Measurements from ENCODE around the gene WEE2. TPM values are rescaled to one million over a fixed set of nuclear protein-coding genes. Genes with fewer than 3 reads are reported as not detected.
A peak's percentile ranks its signal among the peaks of the same experiment; 100 is the strongest.

WEE2 gene
- total RNA-seq: under 1 TPM in 6 of 8 experiments, not detected in 2; 0.14 to 0.33 (median 0.20) TPM

- Histone ChIP-seq H3K4me3 (no peak within 1 kb of the TSS), H3K27ac (no peak within 1 kb of the TSS), H3K4me1 (replicated peaks in 1 of 2) (no peaks in the 10 kb centered on the region)
- no peak for ATAC-seq (replicated peaks in 6 of 8)
- in situ Hi-C loops (cut with MboI; ENCODE audit: low pct_unique_long_range_greater_than_20kb in 2 of 9, low sequenced_read_pairs in 9 of 9, unreplicated experiment in 9 of 9): no loop called here
- 64 to 93% (median 72%) methylated on average over 1 to 6 of the region's 6 CpGs for WGBS, 10 experiments
These were observed at the start of gene WEE2 for GRCh38 chr7:141708351-141708750. WEE2 (plus strand) TSS chr7:141708353; CDS start chr7:141708759, 406 bp downstream.

GRCh38 chr7:141659501-141659900 lies 48.7 kb upstream of the WEE2 start:
- no peak overlapping the region for H3K27ac ChIP-seq
- peaks cover 2 to 3% of the 10 kb centered on the region in 2 donors for H3K4me1 ChIP-seq (replicated peaks in 1 of 2)
- H3K4me3 ChIP-seq: no peak overlapping the region
- 83 to 90% (median 89%) methylated on average over 1 to 4 of the region's 6 CpGs; no CpG with 5 or more reads in 7 of the 10 experiments for WGBS, 10 experiments
- no peak for ATAC-seq (replicated peaks in 6 of 8)
- in situ Hi-C loops (cut with MboI; ENCODE audit: low pct_unique_long_range_greater_than_20kb in 2 of 9, low sequenced_read_pairs in 9 of 9, unreplicated experiment in 9 of 9): no loop called here

GRCh38 chr7:141660259-141660658 lies 47.9 kb upstream of the WEE2 start:
- in situ Hi-C loops (cut with MboI; ENCODE audit: low pct_unique_long_range_greater_than_20kb in 2 of 9, low sequenced_read_pairs in 9 of 9, unreplicated experiment in 9 of 9): no loop called here
- WGBS, 10 experiments: 80 to 100% (median 98%) methylated on average over 1 to 4 of the region's 4 CpGs; no CpG with 5 or more reads in 2 of the 10 experiments
- H3K4me1 ChIP-seq (replicated peaks in 1 of 2): no peaks in the 10 kb centered on the region
- H3K4me3 ChIP-seq: no peak overlapping the region
- no peak for ATAC-seq (replicated peaks in 6 of 8)
- no peak overlapping the region for H3K27ac ChIP-seq

- Histone ChIP-seq H3K4me3 (no peak overlapping the region), H3K4me1 (replicated peaks in 1 of 2) (no peaks in the 10 kb centered on the region), H3K27ac (no peak overlapping the region)
- WGBS, 10 experiments: 46 to 100% (median 100%) methylated on average over 1 to 4 of the region's 6 CpGs; no CpG with 5 or more reads in 1 of the 10 experiments
- in situ Hi-C loops (cut with MboI; ENCODE audit: low pct_unique_long_range_greater_than_20kb in 2 of 9, low sequenced_read_pairs in 9 of 9, unreplicated experiment in 9 of 9): no loop called here
- ATAC-seq (replicated peaks in 6 of 8): peak in 3 of 8 experiments; percentile 78 to 90 (median 83)
These were observed 44.9 kb upstream of the WEE2 start for GRCh38 chr7:141663081-141663849.

GRCh38 chr7:141664450-141664849 lies 43.7 kb upstream of the WEE2 start:
- WGBS, 10 experiments: 100% methylated on average over 1 to 4 of the region's 6 CpGs; no CpG with 5 or more reads in 8 of the 10 experiments
- no peak for ATAC-seq (replicated peaks in 6 of 8)
- no peak overlapping the region for H3K27ac ChIP-seq
- H3K4me1 ChIP-seq (replicated peaks in 1 of 2): no peaks in the 10 kb centered on the region
- in situ Hi-C loops (cut with MboI; ENCODE audit: low pct_unique_long_range_greater_than_20kb in 2 of 9, low sequenced_read_pairs in 9 of 9, unreplicated experiment in 9 of 9): no loop called here
- no peak overlapping the region for H3K4me3 ChIP-seq

- Histone ChIP-seq H3K4me1 (replicated peaks in 1 of 2) (no peaks in the 10 kb centered on the region), H3K4me3 (no peak overlapping the region), H3K27ac (no peak overlapping the region)
- in situ Hi-C loops (cut with MboI; ENCODE audit: low pct_unique_long_range_greater_than_20kb in 2 of 9, low sequenced_read_pairs in 9 of 9, unreplicated experiment in 9 of 9): no loop called here
- no peak for ATAC-seq (replicated peaks in 6 of 8)
- WGBS, 10 experiments: 90 to 100% (median 95%) methylated on average over 2 to 5 of the region's 18 CpGs; no CpG with 5 or more reads in 3 of the 10 experiments
These were observed 42.7 kb upstream of the WEE2 start for GRCh38 chr7:141665208-141666035.

GRCh38 chr7:141666071-141666470 lies 42.1 kb upstream of the WEE2 start:
- no peak for ATAC-seq (replicated peaks in 6 of 8)
- Histone ChIP-seq H3K4me3 (no peak overlapping the region), H3K27ac (no peak overlapping the region), H3K4me1 (replicated peaks in 1 of 2) (no peaks in the 10 kb centered on the region)
- in situ Hi-C loops (cut with MboI; ENCODE audit: low pct_unique_long_range_greater_than_20kb in 2 of 9, low sequenced_read_pairs in 9 of 9, unreplicated experiment in 9 of 9): no loop called here
- WGBS, 10 experiments: 11 to 100% (median 96%) methylated on average over 1 to 4 of the region's 4 CpGs; no CpG with 5 or more reads in 2 of the 10 experiments

GRCh38 chr7:141668853-141669252 lies 39.3 kb upstream of the WEE2 start:
- in situ Hi-C loops (cut with MboI; ENCODE audit: low pct_unique_long_range_greater_than_20kb in 2 of 9, low sequenced_read_pairs in 9 of 9, unreplicated experiment in 9 of 9): no loop called here
- Histone ChIP-seq H3K4me3 (no peak overlapping the region), H3K4me1 (replicated peaks in 1 of 2) (peaks cover 0 to 5% of the 10 kb centered on the region in 2 donors), H3K27ac (no peak overlapping the region)
- no peak for ATAC-seq (replicated peaks in 6 of 8)
- WGBS, 10 experiments: 80 to 100% (median 91%) methylated on average over 1 of the region's 2 CpGs; no CpG with 5 or more reads in 5 of the 10 experiments

GRCh38 chr7:141671705-141672496 lies 36.3 kb upstream of the WEE2 start:
- 80 to 100% (median 94%) methylated on average over 1 to 5 of the region's 7 CpGs; no CpG with 5 or more reads in 4 of the 10 experiments for WGBS, 10 experiments
- Histone ChIP-seq H3K27ac (no peak overlapping the region), H3K4me3 (no peak overlapping the region), H3K4me1 (replicated peaks in 1 of 2) (peaks cover 0 to 7% of the 10 kb centered on the region in 2 donors)
- no peak for ATAC-seq (replicated peaks in 6 of 8)
- in situ Hi-C loops (cut with MboI; ENCODE audit: low pct_unique_long_range_greater_than_20kb in 2 of 9, low sequenced_read_pairs in 9 of 9, unreplicated experiment in 9 of 9): no loop called here

GRCh38 chr7:141673346-141673745 lies 34.8 kb upstream of the WEE2 start:
- H3K27ac ChIP-seq: no peak overlapping the region
- H3K4me1 ChIP-seq (replicated peaks in 1 of 2): peaks cover 0 to 7% of the 10 kb centered on the region in 2 donors
- H3K4me3 ChIP-seq: no peak overlapping the region
- WGBS, 10 experiments: 79 to 100% (median 95%) methylated on average over 1 to 3 of the region's 3 CpGs
- no peak for ATAC-seq (replicated peaks in 6 of 8)
- in situ Hi-C loops (cut with MboI; ENCODE audit: low pct_unique_long_range_greater_than_20kb in 2 of 9, low sequenced_read_pairs in 9 of 9, unreplicated experiment in 9 of 9): no loop called here

GRCh38 chr7:141674171-141674671 lies 33.9 kb upstream of the WEE2 start:
- peak in 5 of 8 experiments; percentile 44 to 80 (median 66) for ATAC-seq (replicated peaks in 6 of 8)
- H3K4me3 ChIP-seq: no peak overlapping the region
- in situ Hi-C loops (cut with MboI; ENCODE audit: low pct_unique_long_range_greater_than_20kb in 2 of 9, low sequenced_read_pairs in 9 of 9, unreplicated experiment in 9 of 9): no loop called here
- 41 to 92% (median 70%) methylated on average over 1 to 4 of the region's 5 CpGs; no CpG with 5 or more reads in 3 of the 10 experiments for WGBS, 10 experiments
- H3K27ac ChIP-seq: no peak overlapping the region
- peaks cover 0 to 7% of the 10 kb centered on the region in 2 donors for H3K4me1 ChIP-seq (replicated peaks in 1 of 2)

GRCh38 chr7:141674702-141675101 lies 33.5 kb upstream of the WEE2 start:
- Histone ChIP-seq H3K27ac (no peak overlapping the region), H3K4me1 (replicated peaks in 1 of 2) (peaks cover 0 to 7% of the 10 kb centered on the region in 2 donors), H3K4me3 (no peak overlapping the region)
- peak in 6 of 8 experiments; percentile 40 to 90 (median 78) for ATAC-seq (replicated peaks in 6 of 8)
- in situ Hi-C loops (cut with MboI; ENCODE audit: low pct_unique_long_range_greater_than_20kb in 2 of 9, low sequenced_read_pairs in 9 of 9, unreplicated experiment in 9 of 9): no loop called here
- 10 to 83% (median 40%) methylated on average over 1 to 4 of the region's 4 CpGs; no CpG with 5 or more reads in 1 of the 10 experiments for WGBS, 10 experiments
